K562 (cell line): ENCODE measurements around the gene SARS1. TPM values are rescaled to one million over a fixed set of nuclear protein-coding genes. Genes with fewer than 3 reads are reported as not detected.

ENCODE experiments used
- BRD9 ChIP-seq: fragments of 450-650 bp; IDR thresholded peaks from 2 replicates; pipeline ENCODE4 v1.6.1; 2018; ENCODE audit warnings: low read depth; ENCODE audit not compliant: partially characterized antibody
- DPF2 ChIP-seq: fragments of 450-650 bp; IDR thresholded peaks from 2 replicates; pipeline ENCODE4 v1.6.1; 2016
- HEY1 ChIP-seq: fragments of 250-450 bp; sonication (Bioruptor Pico); IDR thresholded peaks from 2 replicates; pipeline ENCODE4 v1.5.0; 2020; ENCODE audit warnings: mild to moderate bottlenecking, moderate library complexity, borderline replicate concordance
- IRF9 ChIP-seq: fragments of 450-650 bp; IDR thresholded peaks from 2 replicates; pipeline ENCODE4 v1.6.1; 2016; ENCODE audit warnings: missing biosample characterization, missing genetic modification characterization
- KLF1 ChIP-seq: fragments of 450-650 bp; IDR thresholded peaks from 2 replicates; pipeline ENCODE4 v1.6.1; 2016; ENCODE audit warnings: missing genetic modification characterization, missing compliant biosample characterization
- MAX ChIP-seq: sonication (generic); formaldehyde crosslinking; IDR thresholded peaks from 2 replicates; pipeline ENCODE4 v1.9.0; 2022; ENCODE audit warnings: mild to moderate bottlenecking, missing genetic modification reagents
- MTA2 ChIP-seq: fragments of 450-650 bp; IDR thresholded peaks from 2 replicates; pipeline ENCODE4 v1.6.1; 2016; ENCODE audit warnings: low read depth
- NR0B1 ChIP-seq: fragments of 450-650 bp; IDR thresholded peaks from one replicate; pipeline ENCODE4 v1.6.1; 2018; ENCODE audit warnings: mild to moderate bottlenecking, moderate library complexity; ENCODE audit not compliant: partially characterized antibody
- POLR2A ChIP-seq: fragments of 450-650 bp; conservative IDR thresholded peaks from 2 replicates; pipeline ENCODE4 v1.6.1; 2016
- POLR2G ChIP-seq: fragments of 200-400 bp; formaldehyde crosslinking; IDR thresholded peaks from 2 replicates; pipeline ENCODE4 v1.6.1; 2017; ENCODE audit warnings: low read depth, mild to moderate bottlenecking, antibody characterized with exemption, low read length, moderate library complexity
- POLR3A ChIP-seq: IDR thresholded peaks from 2 replicates; pipeline ENCODE4 v1.6.1; 2011; ENCODE audit warnings: borderline replicate concordance, mild to moderate bottlenecking, moderate library complexity; ENCODE audit not compliant: insufficient read length, insufficient read depth; ENCODE audit errors: extremely low read depth
- RBM17 ChIP-seq: fragments of 200-400 bp; formaldehyde crosslinking; IDR thresholded peaks from 2 replicates; pipeline ENCODE4 v1.6.1; 2017; ENCODE audit warnings: low read depth, mild to moderate bottlenecking, low read length, borderline replicate concordance
- TCF7 ChIP-seq: sonication (generic); IDR thresholded peaks from 2 replicates; pipeline ENCODE4 v1.6.1; 2016; ENCODE audit warnings: antibody characterized with exemption, borderline replicate concordance
- TEAD4 ChIP-seq, 2 experiments: sonication (generic) in 1 of 2; formaldehyde crosslinking in 1 of 2; IDR thresholded peaks; 2 replicates each; pipeline versions ENCODE4 v1.6.1 to v1.8.0; 2012 to 2022; ENCODE audit warnings: borderline replicate concordance in 1 of 2, inconsistent platforms in 1 of 2, low read length in 1 of 2, mild to moderate bottlenecking in 1 of 2, missing genetic modification reagents in 1 of 2
- TFAP4 ChIP-seq: sonication (generic); formaldehyde crosslinking; IDR thresholded peaks from 2 replicates; pipeline ENCODE4 v1.8.0; 2022; ENCODE audit warnings: missing genetic modification reagents, mild to moderate bottlenecking, moderate library complexity, borderline replicate concordance
- WHSC1 ChIP-seq: IDR thresholded peaks from one replicate; pipeline ENCODE4 v1.6.1; 2012; ENCODE audit warnings: low read length, control low read depth, inconsistent platforms
- ZKSCAN3 ChIP-seq: fragments of 250-450 bp; sonication (Bioruptor Pico); IDR thresholded peaks from 2 replicates; pipeline ENCODE4 v1.4.0; 2020
- ZNF197 ChIP-seq: fragments of 200-800 bp; sonication (Bioruptor generic); IDR thresholded peaks from 2 replicates; pipeline ENCODE4 v1.6.1; 2016; ENCODE audit warnings: low read depth, missing genetic modification characterization, missing compliant biosample characterization
- ZNF695 ChIP-seq: fragments of 450-650 bp; formaldehyde crosslinking; IDR thresholded peaks from 2 replicates; pipeline ENCODE4 v1.4.0; 2020; ENCODE audit warnings: mild to moderate bottlenecking, moderate library complexity
- ZNF740 ChIP-seq, 3 experiments: fragments of 200-800 bp in 1 of 3; sonication (Bioruptor generic) in 1 of 3; sonication (generic) in 1 of 3; formaldehyde crosslinking in 1 of 3; IDR thresholded peaks; 2 replicates each; pipeline versions ENCODE4 v1.6.1 to v1.8.0; 2016 to 2022; ENCODE audit warnings: mild to moderate bottlenecking in 2 of 3, missing compliant biosample characterization in 2 of 3, missing genetic modification characterization in 2 of 3, missing genetic modification reagents in 1 of 3
- polyA plus RNA-seq, 8 experiments: library from polyadenylated mRNA; depleted of rRNA in 4 of 8; stranded (reverse) in 5 of 8; unstranded in 3 of 8; fragments of >200 nt; fragmentation: Nextera tagmentation in 2 of 8; fragmentation: Illumina TruSeq in 1 of 8; extraction: Ambion mirVana in 2 of 8; extraction: Trizol in 1 of 8; gene quantifications; 2 replicates each; pipeline versions ENCODE4 v1.2.1 to v1.2.3, GENCODE V29; 2011 to 2014; ENCODE audit warnings: inconsistent platforms in 1 of 8, missing spikeins in 1 of 8
- total RNA-seq, 7 experiments: library from RNA; depleted of rRNA in 6 of 7; stranded (reverse); fragments of >200 nt in 6 of 7; fragmentation: Illumina TruSeq in 2 of 7; extraction: Trizol in 2 of 7; gene quantifications; 2 replicates each; pipeline versions ENCODE4 v1.2.1 to v1.2.3, GENCODE V29; 2011 to 2021; ENCODE audit warnings: low replicate concordance in 1 of 7

SARS1 gene
- total and polyA plus RNA-seq, 9 of the 15 experiments (the other 6 are each of a cell fraction or from before 2014, with no cell fraction given) = 221 to 623 (median 254) TPM

GRCh38 chr1:109282952-109283747, 69.4 kb downstream of the SARS1 start, which contains the start of gene PSRC1 (continued):
- no peak; the same call in 1 of the 2 replicates for TF ChIP-seq ZNF740 (CRISPR knock-in tag; IDR thresholded peaks at IDR 0.05)
- no peak for TF ChIP-seq ZNF740 (tag; IDR thresholded peaks at IDR 0.05)
- TF ChIP-seq POLR2A = peak; percentile 97
- no peak for TF ChIP-seq TCF7
- peak; percentile 92 for TF ChIP-seq TFAP4
- peak; percentile 95 for TF ChIP-seq BRD9
- peak; percentile 70; the same call in 1 of the 2 replicates for TF ChIP-seq DPF2
- no peak; the same call in 1 of the 2 replicates for TF ChIP-seq MTA2
- TF ChIP-seq ZKSCAN3 (CRISPR knock-in tag) = no peak
- TF ChIP-seq TEAD4 (IDR thresholded peaks at IDR 0.05; ENCODE audit: low read length) = peak; percentile 29; the same call in 1 of the 2 replicates
- no peak for TF ChIP-seq TEAD4 (CRISPR knock-in tag; IDR thresholded peaks at IDR 0.05; ENCODE audit: borderline replicate concordance)
- TF ChIP-seq POLR3A = no peak
- no peak for TF ChIP-seq RBM17
- no peak for TF ChIP-seq WHSC1
- no peak for TF ChIP-seq ZNF197 (CRISPR knock-in tag)
- peak; percentile 97 for TF ChIP-seq POLR2G
- TF ChIP-seq IRF9 (tag) = no peak
- TF ChIP-seq NR0B1 = no peak
- peak; percentile 82 for TF ChIP-seq MAX (CRISPR knock-in tag)
- TF ChIP-seq ZNF695 (CRISPR knock-in tag) = no peak
- TF ChIP-seq HEY1 (CRISPR knock-in tag) = no peak
- 0 out of 2 replicates have a peak, but pooled peaks have one; percentile 69 for TF ChIP-seq KLF1
